ENCODE data around the gene OR5A2.
"Not testable (repeated sequence)": the region's sequence is repeated elsewhere in the genome, so short reads cannot be mapped to it uniquely, and the experiment has no call there.

Gene OR5A2

DNA sequence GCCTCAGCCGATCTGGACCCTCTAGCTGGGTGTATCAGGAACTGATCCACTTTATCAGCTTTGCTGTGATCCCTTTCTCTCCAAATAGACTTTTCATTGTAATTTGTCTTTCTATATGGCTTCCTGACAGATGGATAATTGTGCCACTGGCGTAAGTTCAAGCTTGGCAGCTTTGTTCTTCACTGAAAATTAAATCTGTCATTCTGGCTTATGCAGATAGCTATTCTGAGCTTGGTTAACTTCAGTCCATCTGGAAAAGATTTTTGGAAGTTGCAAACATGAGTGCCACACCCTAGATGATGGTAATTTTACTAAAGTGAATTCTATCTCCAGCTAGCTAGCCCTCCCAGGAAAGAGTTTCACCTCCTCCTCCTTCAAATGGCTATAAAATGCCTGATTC is 8.1 kb downstream of the OR5A2 start:
- DNase-seq (ENCODE audit: insufficient read length, low spot score) (no peak), FAIRE-seq (no peak)
- no peak for TF ChIP-seq POLR2A (IDR thresholded peaks at IDR 0.05; ENCODE audit: low read depth, low read length)

DNA sequence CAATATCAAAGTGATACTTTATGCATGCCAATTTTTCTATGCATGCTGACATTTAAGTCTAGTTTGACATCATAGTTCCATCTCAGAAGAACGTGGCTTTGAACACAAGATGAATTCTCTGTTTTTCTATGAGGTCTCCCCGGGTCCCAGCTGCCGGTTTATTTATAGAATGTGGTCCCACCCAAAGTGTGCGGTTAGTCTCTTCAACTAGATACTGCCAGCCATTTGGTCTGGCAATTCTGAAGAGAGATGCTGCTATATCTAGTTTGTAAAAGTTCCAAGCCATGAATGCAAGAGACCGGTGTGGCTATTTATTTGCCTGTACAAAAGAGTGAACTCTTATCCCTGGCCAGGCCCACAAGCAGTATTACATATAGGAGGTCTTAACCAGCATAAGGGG is 9.2 kb downstream of the OR5A2 start:
- no peak for TF ChIP-seq POLR2A (IDR thresholded peaks at IDR 0.05; ENCODE audit: low read depth, low read length)
- DNase-seq (ENCODE audit: insufficient read length, low spot score): no peak
- no peak for FAIRE-seq

DNA sequence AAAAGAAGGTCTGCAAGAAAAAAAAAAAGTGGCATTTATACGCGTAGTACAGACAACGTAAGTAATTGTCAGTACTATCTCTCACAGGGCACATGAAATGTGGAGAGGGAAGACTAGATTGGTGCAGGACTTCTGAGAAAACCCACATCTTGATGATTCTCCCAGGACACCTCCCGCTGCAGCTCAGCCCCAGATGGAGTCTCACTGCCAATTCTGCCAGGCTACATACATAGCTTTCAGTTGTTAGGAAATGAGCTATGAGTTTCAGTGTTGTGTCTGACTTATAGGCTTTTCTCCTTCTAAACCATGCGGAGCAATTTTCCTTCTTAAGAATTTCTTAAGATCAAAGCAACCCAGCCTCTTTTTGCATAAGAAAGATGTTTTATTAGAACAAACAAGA is 9.6 kb downstream of the OR5A2 start:
- FAIRE-seq (no peak), DNase-seq (ENCODE audit: insufficient read length, low spot score) (no peak)
- no peak for TF ChIP-seq POLR2A (IDR thresholded peaks at IDR 0.05; ENCODE audit: low read depth, low read length)

DNA sequence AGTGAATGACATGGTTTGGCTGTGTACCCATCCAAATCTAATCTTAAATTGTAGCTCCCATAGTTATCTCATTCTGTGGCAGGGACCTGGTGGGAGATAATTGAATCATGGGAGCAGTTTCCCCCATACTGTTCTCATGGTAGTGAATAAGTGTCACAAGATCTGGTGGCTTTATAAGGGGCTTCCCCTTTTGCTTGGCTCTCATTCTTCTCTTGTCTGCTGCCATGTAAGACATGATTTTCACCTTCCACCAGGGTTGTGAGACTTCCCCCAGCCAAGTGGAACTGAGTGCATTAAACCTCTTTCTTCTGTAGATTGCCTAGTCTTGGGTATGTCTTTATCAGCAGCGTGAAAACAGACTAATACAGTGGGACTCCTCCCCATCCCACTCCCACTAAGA is 11.1 kb downstream of the OR5A2 start:
- TF ChIP-seq POLR2A (IDR thresholded peaks at IDR 0.05; ENCODE audit: low read depth, low read length): no peak
- DNase-seq (ENCODE audit: insufficient read length, low spot score): no peak
- no peak for FAIRE-seq

DNA sequence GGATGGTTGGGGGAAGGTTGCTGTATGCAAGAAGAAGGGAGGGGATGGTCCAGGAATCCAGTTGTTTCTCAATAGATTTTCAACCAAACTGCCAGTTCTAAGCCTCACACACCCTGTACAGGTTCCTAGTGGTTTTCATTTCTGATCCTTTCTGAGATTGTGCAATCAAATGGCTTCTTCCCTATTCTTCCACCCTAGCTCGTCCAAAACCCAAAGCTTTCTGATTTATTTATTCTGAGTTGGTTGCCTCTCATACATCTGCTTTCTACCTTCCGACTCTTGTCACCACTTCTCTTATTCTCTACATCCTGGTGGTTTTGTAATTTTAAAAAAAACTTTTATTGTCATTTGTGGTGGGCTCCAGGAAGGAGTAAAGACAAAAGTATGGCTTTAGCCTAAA is 12.6 kb downstream of the OR5A2 start:
- DNase-seq (ENCODE audit: insufficient read length, low spot score): no peak
- no peak for FAIRE-seq
- no peak for TF ChIP-seq POLR2A (IDR thresholded peaks at IDR 0.05; ENCODE audit: low read depth, low read length)

DNA sequence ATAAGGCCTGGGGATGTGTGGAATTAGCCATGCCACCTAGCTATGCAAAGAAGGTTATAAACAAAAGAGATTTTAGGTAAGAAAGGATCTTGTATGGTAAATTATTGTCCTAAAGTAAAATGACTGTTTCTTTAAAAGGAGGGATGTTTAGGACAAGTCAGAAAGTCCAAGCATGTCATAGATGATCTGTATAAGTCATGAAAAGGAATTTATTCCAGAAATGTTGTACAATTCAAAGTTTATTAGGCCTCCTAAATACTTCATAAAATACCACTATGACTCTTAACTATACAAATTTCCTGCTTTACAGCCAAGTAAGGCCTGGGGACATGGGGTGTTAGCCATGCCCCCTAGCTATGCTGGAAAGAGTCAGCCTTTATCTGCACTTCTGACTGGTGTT is 22.7 kb downstream of the OR5A2 start:
- no peak for FAIRE-seq
- TF ChIP-seq POLR2A (IDR thresholded peaks at IDR 0.05; ENCODE audit: low read depth, low read length): no peak
- no peak for DNase-seq (ENCODE audit: insufficient read length, low spot score)

DNA sequence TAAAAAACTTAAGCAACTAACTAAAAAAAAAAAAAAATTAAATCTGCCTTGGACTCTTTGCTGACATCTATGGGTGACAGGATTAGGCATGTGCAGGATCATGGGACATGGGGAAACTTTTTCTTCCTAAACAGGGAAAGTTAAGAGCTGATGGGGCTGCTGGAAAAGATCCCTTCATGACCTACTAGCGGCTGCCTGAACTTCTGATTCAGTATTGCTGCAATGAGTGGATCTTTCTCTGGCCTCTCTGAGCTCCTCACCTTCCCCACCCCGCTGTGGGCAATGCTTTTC is 25.0 kb downstream of the OR5A2 start:
- DNase-seq (ENCODE audit: insufficient read length, low spot score) (no peak), FAIRE-seq (no peak)
- no peak for TF ChIP-seq POLR2A (IDR thresholded peaks at IDR 0.05; ENCODE audit: low read depth, low read length)

DNA sequence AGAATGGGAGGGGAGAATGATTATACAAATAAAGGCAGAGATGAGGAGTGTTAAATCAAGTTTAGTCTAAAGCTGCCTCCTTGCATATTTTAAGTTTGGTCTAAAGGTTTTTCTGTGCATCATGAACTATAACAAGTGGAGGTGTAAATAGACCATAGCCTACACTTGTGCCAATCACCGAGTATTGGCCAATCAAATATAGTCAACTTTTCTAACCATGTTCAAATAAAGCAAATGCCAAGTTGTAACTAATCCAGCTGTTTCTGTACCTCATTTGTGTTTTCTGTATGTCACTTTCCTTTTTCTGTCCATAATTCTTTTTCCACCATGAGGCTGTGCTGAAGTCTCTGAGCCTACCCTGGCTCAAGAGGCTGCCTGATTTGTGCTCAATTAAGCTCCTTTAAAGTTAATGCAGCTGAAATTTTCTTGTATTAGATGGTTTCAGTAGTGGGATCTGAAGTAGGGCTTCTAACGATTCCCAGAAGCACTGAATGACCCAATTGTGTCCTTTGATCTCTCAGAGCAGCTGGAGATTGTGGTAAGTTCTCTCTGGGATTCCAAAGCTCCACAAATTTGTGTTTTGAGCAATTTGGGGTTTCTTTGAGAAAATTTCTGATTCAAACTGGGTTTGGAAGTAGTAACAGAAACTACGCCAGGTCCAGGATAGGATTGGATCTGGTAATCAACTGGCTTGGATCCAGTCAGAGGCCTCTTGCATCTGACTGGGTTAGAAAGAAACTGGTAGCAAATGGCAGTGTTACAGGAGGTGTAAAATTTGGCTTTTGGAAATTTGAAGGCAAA is 25.6 kb downstream of the OR5A2 start:
- no peak for TF ChIP-seq POLR2A (IDR thresholded peaks at IDR 0.05; ENCODE audit: low read depth, low read length)
- DNase-seq (ENCODE audit: insufficient read length, low spot score): no peak
- no peak for FAIRE-seq

DNA sequence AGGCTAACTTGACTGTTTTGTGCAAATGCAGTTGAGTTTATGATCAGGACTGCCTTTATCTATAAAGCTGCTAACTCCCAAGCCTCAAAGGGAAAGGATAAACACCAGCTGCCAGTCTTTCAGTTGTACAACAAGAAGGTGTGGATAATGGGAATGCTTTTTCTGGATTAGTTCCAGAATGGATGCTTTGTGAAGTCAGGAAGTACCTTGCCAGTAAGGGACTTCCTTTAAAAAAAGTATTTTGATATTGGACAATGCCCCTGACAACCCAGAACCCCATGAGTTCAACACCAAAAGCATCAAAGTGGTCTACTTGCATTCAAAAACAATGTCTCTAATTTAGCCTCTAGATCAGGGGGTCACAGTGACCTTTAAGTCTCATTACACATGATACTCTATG is 32.0 kb downstream of the OR5A2 start:
- FAIRE-seq: no peak
- TF ChIP-seq POLR2A (IDR thresholded peaks at IDR 0.05; ENCODE audit: low read depth, low read length): no peak
- no peak for DNase-seq (ENCODE audit: insufficient read length, low spot score)

DNA sequence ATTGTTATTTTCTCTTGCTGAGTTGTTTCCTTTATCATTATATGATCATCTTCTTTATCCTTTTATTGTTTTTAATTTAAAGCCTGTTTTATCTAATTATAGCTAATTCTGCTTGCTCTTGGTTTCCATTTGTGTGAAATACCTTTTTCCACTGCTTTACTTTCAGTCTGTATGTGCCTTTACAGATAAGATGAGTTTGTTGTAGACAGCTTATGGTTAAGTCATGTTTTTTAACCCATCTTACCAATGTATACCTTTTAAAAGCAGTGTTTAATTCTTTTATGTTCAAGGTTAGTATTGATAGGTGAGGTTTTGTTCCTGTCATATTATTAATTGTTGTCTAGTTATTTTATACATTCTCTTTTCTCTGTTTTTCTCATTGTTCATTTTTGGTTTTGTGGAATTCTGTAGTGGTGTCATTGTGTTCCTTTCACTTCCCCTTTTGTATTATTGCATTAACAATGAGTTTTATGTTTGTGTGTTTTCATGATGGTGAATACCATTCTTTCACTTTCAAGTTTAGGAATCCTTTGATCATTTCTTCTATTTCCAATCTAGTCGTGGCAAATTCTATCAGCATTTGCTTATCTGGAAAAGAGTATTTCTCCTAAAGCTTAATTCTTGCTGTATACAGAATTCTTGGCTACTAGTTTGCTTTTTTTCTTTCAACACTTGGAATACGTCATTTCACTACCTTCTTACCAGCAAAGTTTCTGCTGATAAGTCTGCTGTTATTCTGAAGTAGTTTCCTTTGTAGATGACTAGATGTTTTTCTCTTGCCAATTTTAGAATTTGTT is 45.8 kb downstream of the OR5A2 start:
- DNase-seq (ENCODE audit: insufficient read length, low spot score) (no peak), FAIRE-seq (no peak)

DNA sequence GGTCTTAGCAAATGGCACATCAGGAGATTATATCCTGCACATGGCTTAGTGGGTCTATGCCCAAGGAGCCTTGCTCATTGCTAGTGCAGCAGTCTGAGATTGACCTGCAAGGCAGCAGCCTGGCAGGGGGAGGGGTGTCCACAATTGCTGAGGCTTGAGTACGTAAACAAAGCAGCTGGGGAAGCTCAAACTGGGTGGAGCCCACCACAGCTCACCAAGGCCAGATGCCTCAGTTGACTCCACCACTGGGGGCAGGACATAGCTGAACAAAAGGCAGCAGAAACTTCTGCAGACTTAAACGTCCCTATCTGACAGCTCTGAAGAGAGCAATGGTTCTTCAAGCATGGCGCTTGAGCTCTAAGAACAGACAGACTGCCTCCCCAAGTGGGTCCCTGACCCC is 53.9 kb downstream of the OR5A2 start:
- not testable (repeated sequence) for FAIRE-seq

More for the DNA sequence above, 45.8 kb downstream of the OR5A2 start:
- TF ChIP-seq POLR2A (IDR thresholded peaks at IDR 0.05; ENCODE audit: low read depth, low read length): no peak

DNA sequence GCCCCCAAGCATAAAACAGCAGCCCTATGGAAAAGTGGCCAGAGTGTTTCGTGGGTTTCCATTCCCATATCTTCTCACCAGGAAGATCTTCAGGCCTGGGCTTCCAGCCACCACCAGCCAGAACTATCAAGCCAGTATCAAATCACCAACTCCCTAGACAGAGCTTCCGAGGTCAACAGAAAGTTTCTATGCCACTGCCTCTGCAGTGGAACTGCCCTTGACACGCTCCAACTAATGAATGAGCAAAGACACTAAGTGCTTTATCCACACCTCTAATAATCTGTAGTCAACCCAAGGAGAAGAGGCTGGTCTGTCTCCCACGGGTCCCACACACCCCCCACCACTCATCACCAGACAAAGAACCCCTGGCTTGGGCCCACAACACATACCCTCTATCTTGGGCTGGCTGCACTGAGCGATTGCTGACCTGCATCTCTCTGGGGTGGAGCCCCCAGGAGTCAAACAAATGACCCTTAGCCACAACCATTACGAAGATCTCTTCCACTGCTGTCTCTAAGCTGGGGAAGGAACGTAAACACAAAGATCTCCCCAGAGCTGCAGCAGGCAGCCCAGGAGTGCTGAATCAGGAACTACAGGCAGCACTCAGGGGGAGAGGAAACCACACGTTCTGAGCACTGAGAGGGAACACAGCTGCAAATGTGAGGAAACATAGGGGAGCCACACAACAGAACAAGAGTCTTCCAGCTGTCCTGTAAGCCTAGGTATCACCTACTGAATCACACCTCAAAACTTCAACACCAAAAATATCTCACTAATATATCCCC is 57.8 kb downstream of the OR5A2 start:
- no peak for DNase-seq (ENCODE audit: insufficient read length, low spot score)
- no peak for TF ChIP-seq POLR2A (IDR thresholded peaks at IDR 0.05; ENCODE audit: low read depth, low read length)

More for the DNA sequence above, 53.9 kb downstream of the OR5A2 start:
- DNase-seq (ENCODE audit: insufficient read length, low spot score): not testable (repeated sequence)

More for the DNA sequence above, 57.8 kb downstream of the OR5A2 start:
- FAIRE-seq: no peak

All from H54 (cell line).